GM12892 (cell line): ENCODE measurements around the gene EPHX1.
"Not testable (repeated sequence)": the region's sequence is repeated elsewhere in the genome, so short reads cannot be mapped to it uniquely, and the experiment has no call there.

Experiments used
- DNase-seq: peaks from one replicate; pipeline ENCODE4 v3.0.0; 2011; ENCODE audit not compliant: insufficient read length
- FAIRE-seq: peaks from 2 replicates; lab custom pipeline; 2011; peaks lifted over from hg19 to GRCh38; lab: Jason Lieb, UNC
- POLR2A ChIP-seq: IDR thresholded peaks from 2 replicates; pipeline ENCODE4 v1.6.1; 2011; ENCODE audit warnings: low read depth, low read length, control low read depth
- POLR2AphosphoS5 ChIP-seq: IDR thresholded peaks from 2 replicates; pipeline ENCODE4 v1.6.1; 2011; ENCODE audit warnings: low read depth, low read length, control low read depth
- TAF1 ChIP-seq: IDR thresholded peaks from 2 replicates; pipeline ENCODE4 v1.6.1; 2011; ENCODE audit warnings: low read depth, mild to moderate bottlenecking, control low read depth, low read length, borderline replicate concordance

The EPHX1 gene

DNA sequence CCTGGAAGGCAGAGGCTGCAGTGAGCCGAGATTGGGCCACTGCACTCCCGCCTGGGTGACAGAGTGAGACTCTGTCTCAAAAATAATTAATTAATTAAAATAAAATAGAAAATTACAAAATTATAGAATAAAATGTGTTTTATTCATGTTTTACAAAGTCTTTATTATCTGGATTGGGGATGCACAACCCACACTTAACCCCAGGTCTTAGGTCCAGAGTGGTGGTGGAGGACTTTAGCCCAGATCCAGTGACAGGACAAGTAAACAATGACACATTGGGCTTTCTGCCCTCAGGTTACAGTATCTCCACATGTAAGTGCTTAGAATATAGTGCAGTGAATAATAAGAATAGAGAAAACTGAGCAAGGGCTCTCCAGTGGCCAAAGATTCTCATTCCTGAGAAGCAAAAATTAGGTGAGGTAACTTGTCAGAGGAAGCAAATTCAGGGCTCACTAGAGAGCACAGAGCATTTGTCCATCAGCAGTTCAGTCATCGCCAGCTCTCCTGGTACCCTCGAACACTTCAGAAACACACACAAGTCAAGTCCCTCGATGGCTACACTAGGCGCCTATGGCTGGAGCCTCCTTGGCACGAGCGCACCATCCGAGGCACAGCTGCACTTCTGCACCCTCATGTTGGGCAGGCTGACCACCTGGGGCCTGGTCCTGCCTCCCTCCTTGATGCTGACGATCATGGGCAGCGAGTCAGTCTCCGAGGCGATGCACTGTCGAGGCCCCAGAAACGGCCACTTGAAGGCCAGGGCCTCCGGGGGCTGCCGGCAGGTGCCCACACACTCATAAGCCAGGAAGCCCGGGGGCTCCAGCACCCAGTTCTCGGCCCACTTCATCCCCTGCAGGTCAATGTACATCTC lies 76.5 kb downstream of the EPHX1 start:
- no peak for FAIRE-seq
- no peak for DNase-seq
- no peak for TF ChIP-seq TAF1
- TF ChIP-seq POLR2A: no peak
- no peak for TF ChIP-seq POLR2AphosphoS5

DNA sequence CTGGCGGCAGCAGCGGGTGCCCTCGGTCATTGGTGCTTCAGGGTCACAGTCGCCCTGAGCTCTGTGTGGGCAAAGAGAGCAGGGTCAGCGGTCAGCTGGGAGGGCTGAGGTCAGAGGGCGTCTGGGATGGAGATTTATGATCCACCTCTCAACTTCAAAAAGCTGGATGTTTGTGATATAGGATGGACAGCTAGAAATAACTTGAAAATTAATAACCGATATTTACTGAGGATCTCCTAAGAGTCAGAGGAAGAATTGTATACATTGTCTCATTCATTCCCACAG lies 77.0 kb downstream of the EPHX1 start:
- FAIRE-seq: no peak
- no peak for DNase-seq
- TF ChIP-seq TAF1: no peak
- TF ChIP-seq POLR2A: no peak
- no peak for TF ChIP-seq POLR2AphosphoS5

DNA sequence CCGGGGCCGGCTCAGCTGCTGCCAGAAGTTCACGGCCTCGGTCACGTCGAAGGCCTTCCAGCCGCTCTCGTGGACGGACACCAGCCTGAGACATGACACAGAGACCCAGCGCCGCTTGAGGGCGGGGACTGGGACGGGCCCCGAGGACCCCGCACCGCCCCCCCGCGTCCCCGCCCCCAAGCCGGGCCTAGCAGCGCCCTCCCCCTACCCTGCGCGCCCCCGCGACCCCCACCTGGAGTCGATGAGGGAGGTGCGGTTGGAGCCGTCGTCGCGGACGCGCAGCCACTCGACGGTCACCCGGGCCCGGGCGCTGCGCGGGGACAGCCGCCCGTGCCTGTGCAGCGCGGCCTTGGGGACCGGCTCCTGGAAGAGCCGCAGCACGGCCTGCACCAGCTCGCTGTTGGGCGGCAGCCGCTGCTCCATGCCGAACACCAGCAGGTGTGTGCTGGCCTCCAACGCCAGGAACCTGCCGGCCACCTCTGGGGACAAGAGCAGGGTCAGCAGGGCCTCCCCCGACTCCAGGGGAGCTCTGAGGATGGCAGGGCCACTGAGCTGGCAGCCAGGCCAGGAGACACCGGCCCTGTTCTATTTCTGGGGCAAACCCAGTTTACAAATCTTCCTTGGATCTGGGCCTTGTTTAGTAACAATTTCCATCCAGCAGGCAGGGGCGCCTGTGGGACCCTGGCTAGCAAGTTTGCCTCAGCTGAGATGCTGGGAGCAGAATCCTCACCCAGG lies 77.8 kb downstream of the EPHX1 start:
- not testable (repeated sequence) for DNase-seq, FAIRE-seq

DNA sequence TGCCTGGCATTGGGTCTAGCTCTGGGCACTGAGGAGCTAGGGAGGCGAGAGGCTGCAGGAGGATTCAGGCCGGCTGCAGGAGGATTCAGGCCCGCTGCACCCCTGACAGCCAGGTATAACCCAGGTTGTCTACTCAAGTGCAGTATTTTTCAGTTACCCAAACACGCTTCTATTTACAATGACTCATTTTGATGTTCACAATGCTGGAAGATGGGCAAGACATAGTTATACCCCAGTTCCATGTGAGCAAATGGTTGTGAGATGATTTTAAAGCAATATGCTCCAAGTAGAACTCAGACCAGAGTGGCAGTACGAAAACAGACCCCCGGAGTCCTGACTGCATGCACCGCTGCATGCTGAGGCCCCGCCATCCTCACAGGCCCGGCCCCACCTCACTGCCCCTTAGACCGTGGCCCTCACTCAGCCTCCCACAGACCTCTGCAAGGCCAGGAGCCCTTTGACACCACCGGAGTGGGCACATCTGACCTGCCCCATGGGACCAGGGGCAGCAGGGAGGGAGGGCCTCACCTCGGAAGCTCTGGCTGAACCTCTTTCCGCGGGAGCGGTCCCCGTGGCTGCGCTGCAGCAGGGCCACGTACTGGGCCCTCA lies 78.5 kb downstream of the EPHX1 start:
- no peak for DNase-seq
- no peak for FAIRE-seq
- no peak for TF ChIP-seq POLR2AphosphoS5
- TF ChIP-seq TAF1: no peak
- TF ChIP-seq POLR2A: no peak

DNA sequence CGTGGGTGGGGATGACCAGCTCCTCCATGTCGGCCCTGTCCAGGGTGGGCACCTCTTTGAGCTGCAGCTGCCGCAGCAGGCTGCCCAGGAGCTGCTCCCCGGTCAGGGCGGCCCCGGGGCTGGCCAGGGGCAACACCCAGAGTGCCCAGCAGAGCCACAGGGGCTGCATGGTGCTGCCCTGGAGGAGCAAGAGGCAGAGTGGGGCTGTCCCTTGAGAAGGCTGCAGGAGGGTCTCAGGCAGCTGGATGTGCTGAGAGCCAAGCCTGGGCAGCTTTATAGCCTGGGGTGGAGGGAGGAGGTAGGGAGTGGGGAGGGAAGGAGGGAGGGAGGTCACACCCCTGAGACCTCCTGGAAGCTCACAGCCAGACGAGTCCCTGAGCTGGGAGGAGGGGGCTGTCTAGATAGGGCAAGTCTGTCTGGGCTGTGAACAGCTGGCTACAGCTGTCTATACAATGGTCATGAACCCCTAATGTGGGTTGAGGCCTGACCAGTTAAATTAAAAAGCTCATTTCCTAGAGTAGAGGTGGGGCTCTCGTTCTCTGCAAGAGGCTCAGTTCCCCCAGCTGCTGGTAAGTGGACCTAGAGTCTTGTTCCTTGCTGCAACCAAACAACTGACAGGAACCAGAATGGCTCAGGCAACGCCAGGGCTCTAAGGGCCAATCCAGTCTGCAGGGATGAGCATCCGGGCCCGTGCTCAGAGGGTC lies 79.1 kb downstream of the EPHX1 start, which contains the start of gene LEFTY1:
Gene LEFTY1 (minus strand): TSS at position 249 of the 704 bp plus-strand sequence. CDS start 80 bp downstream, at position 169.
- no peak for FAIRE-seq
- no peak for TF ChIP-seq POLR2AphosphoS5
- no peak for TF ChIP-seq POLR2A
- no peak for TF ChIP-seq TAF1
- no peak for DNase-seq

DNA sequence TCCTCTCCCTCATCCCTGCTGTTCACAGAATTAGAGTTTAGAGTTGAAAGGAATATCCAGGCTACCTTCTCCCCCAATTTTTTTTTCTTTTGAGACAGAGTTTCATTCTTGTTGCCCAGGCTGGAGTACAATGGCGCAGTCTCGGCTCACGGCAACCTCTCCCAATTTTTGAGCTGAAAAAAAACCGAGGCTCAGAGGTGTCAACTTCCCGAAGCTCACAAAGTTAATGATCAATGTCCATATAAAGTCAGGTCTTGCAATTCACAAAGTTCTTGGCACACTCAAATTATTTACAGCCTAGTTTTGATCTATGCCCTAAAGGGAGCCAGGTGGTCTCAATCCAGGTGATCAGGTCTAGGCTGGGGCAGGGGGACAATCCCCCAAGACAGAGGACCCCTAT lies 79.8 kb downstream of the EPHX1 start:
- no peak for DNase-seq
- FAIRE-seq: no peak

DNA sequence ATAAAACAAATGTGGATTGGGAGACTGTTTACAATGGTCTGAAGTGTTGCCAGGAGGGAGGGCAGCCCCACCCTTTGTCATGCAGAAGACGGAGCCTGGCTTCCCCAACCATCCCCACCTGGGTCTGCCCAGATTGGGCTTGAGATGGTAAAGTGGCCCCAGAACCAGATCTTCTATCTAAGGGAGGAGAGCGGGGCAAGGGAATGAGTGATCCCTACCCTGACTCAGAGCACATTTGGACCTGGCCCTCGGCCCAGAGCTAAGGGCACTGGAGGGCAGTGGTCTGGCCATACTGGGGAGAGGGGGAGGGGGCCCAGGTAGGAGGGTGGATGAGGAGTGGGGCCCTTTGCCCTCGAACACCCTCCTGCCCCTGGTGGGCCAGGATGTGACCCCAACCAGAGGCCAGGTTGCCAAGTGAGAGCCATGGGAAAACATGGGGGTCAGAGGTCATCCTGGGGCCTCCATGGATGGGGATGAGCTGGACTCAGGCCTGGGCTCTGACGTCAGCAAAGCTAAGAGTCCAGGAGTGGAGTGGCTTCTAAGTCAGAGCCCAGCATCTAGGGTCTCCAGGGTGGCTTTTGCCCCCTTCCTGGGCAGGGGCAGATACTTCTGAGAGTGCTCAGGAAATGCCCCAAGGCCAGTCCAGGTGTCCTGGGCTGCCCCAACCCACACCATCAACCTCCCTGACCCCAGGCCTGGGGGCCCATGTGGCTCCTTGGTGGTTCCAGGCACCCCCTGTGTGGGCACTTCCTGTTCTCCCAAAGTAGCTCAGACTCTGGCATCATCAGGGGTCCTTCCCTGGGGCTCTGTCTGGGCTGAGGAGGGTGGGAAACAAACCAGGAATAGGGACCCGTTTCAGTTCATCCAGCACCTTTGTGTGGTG lies 80.7 kb downstream of the EPHX1 start:
- DNase-seq: no peak
- TF ChIP-seq POLR2AphosphoS5: no peak
- TF ChIP-seq POLR2A: no peak
- no peak for TF ChIP-seq TAF1
- no peak for FAIRE-seq

More for the DNA sequence above, 79.8 kb downstream of the EPHX1 start:
- no peak for TF ChIP-seq POLR2A
- TF ChIP-seq TAF1: no peak
- no peak for TF ChIP-seq POLR2AphosphoS5

DNA sequence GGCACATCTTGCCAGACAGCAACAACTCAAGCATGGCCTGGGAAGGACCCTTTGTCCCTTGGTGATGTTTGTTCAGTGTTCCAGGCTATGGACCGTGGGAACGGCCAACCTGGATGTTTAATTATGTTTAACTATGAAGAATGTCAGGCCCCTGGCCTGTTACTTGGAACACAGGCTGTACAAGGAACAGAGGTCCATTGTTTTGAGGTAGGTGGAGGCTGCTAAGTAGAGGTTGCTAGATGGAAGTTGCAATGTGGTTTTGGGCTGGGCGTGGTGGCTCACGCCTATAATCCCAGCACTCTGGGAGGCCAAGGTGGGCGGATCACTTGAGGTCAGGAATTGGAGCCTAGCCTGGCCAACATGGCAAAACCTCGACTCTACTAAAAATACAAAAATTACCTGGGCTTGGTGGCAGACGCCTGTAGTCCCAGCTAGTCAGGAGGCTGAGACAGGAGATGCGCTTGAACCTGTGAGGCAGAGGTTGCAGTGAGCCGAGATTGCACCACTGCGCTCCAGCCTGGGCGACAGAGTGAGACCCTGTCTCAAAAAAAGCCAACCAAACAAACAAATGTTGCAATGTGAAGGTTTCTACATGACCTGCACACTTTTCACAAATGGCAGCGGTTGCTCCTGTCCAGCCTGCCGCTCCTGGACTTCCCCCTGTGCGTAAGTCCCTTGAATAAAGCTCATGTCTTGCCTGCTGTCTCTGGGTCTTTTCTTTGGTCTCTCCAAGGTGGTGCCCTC lies 81.5 kb downstream of the EPHX1 start:
- DNase-seq: no peak
- FAIRE-seq: no peak
- no peak for TF ChIP-seq TAF1
- TF ChIP-seq POLR2AphosphoS5: no peak
- TF ChIP-seq POLR2A: no peak

DNA sequence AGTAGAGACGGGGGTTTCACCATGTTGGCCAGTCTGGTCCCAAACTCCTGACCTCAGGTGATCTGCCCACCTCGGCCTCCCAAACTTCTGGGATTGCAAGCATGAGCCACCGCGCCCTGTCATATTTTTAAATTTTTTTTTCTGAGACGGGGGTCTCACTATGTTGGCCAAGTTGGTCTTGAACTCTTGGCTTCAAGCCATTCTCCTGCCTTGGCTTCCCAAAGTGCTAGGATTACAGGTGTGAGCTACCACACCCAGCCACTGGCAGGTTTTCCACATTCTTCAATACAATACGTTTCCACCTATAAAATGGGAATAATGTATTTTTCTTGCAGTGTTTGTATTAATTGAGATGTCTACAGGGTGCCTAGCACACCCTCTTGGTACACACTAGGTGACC lies 82.4 kb downstream of the EPHX1 start:
- TF ChIP-seq POLR2AphosphoS5 (no peak), TAF1 (no peak)
- DNase-seq (no peak), FAIRE-seq (no peak)
